HepG2 (cell line): ENCODE measurements around the gene C14orf93. TPM values are rescaled to one million over a fixed set of nuclear protein-coding genes. Genes with fewer than 3 reads are reported as not detected.

Experiments used
- ATAC-seq: fragments of 200-7000 bp; cut with Tn5 transposase; 3 replicates; pipeline ENCODE4 v1.9.1; 2020; ENCODE audit warnings: mild to moderate bottlenecking, moderate library complexity
- BruUV-seq: library from RNA; stranded (reverse); fragments of 400-500 nt; replicated peaks from 2 replicates; lab custom pipeline; 2021; lab: Mats Ljungman, UMichigan
- CTCF ChIA-PET: fragments of 300-600 bp; formaldehyde crosslinking; extraction: SDS; loops from one replicate; lab custom pipeline; 2021; ENCODE audit warnings: low total read pairs, inconsistent platforms, low intra/inter-chr PET ratio; lab: Yijun Ruan, JAX
- POLR2A ChIA-PET: fragments of 350-600 bp; sonication (Branson Sonifier 250); formaldehyde crosslinking; loops from one replicate; lab custom pipeline; 2020; ENCODE audit warnings: antibody characterized with exemption, inconsistent platforms; lab: Yijun Ruan, JAX
- DNase-seq: peaks from one replicate; pipeline ENCODE4 v3.0.0-alpha.2; 2015; ENCODE audit warnings: low spot score
- FAIRE-seq: peaks from 3 replicates; lab custom pipeline; 2011; peaks lifted over from hg19 to GRCh38; lab: Jason Lieb, UNC
- H2AFZ ChIP-seq: one replicate; pipeline ENCODE4 v1.6.1; 2011; ENCODE audit warnings: low read length, inconsistent platforms
- H3K27ac ChIP-seq: fragments of 300-600 bp; 3 replicates; pipeline ENCODE4 v1.8.0; 2011; ENCODE audit warnings: mixed run types, mild to moderate bottlenecking, mixed read lengths, low read length, inconsistent platforms; ENCODE audit not compliant: insufficient read depth; ENCODE audit errors: extremely low read length
- H3K27me3 ChIP-seq, 2 experiments: fragments of 200-600 bp in 1 of 2; 2 replicates in 1 of 2; 3 replicates in 1 of 2; pipeline versions ENCODE4 v1.6.0 to v1.8.0; 2011; ENCODE audit warnings: low read length in 2 of 2, mild to moderate bottlenecking in 2 of 2, moderate library complexity in 2 of 2, inconsistent platforms in 1 of 2; ENCODE audit not compliant: insufficient read depth in 2 of 2, control insufficient read depth in 1 of 2
- H3K36me3 ChIP-seq, 2 experiments: fragments of 200-600 bp in 1 of 2; replicated peaks in 1 of 2; 2 replicates in 1 of 2; 3 replicates in 1 of 2; pipeline versions ENCODE4 v1.5.1 to v1.8.0; 2011; ENCODE audit warnings: low read length in 2 of 2, inconsistent platforms in 1 of 2; ENCODE audit not compliant: insufficient read depth in 2 of 2, control insufficient read depth in 1 of 2
- H3K4me1 ChIP-seq: 2 replicates; pipeline ENCODE4 v1.5.1; 2012; ENCODE audit warnings: low read length, inconsistent platforms; ENCODE audit not compliant: insufficient read depth
- H3K4me2 ChIP-seq: 2 replicates; pipeline ENCODE4 v1.6.0; 2011; ENCODE audit warnings: low read depth, low read length, inconsistent platforms
- H3K4me3 ChIP-seq, 3 experiments: fragments of 200-600 bp in 1 of 3; sonication (generic), shearing (Covaris generic) in 1 of 3; replicated peaks in 1 of 3; 2 replicates each; pipeline ENCODE4 v1.5.1; 2011 to 2016; ENCODE audit warnings: low read length in 3 of 3, inconsistent platforms in 2 of 3, low read depth in 2 of 3, mild to moderate bottlenecking in 2 of 3, control low read depth in 1 of 3, mixed read lengths in 1 of 3; ENCODE audit not compliant: insufficient read depth in 1 of 3
- H3K79me2 ChIP-seq: one replicate; pipeline ENCODE4 v1.6.1; 2011; ENCODE audit warnings: low read length, inconsistent platforms; ENCODE audit not compliant: insufficient read depth
- H3K9ac ChIP-seq: 2 replicates; pipeline ENCODE4 v1.6.0; 2011; ENCODE audit warnings: mild to moderate bottlenecking, low read depth, low read length, inconsistent platforms; ENCODE audit not compliant: insufficient read depth
- H3K9me3 ChIP-seq: 2 replicates; pipeline ENCODE4 v1.5.1; 2012; ENCODE audit warnings: mild to moderate bottlenecking, low read length
- H4K20me1 ChIP-seq: 2 replicates; pipeline ENCODE4 v1.6.0; 2011; ENCODE audit warnings: inconsistent platforms, mild to moderate bottlenecking, low read length, moderate library complexity; ENCODE audit not compliant: insufficient read depth
- AKNA ChIP-seq: sonication (generic); formaldehyde crosslinking; IDR thresholded peaks from 2 replicates; pipeline ENCODE4 v1.4.0; 2020; ENCODE audit warnings: missing genetic modification reagents, borderline replicate concordance
- FOXA3 ChIP-seq: IDR thresholded peaks from 2 replicates; pipeline ENCODE4 v1.6.1; 2016; ENCODE audit warnings: missing genetic modification reagents, missing compliant biosample characterization
- IRF2 ChIP-seq: IDR thresholded peaks from 2 replicates; pipeline ENCODE4 v1.6.1; 2018; ENCODE audit warnings: missing genetic modification reagents, missing compliant biosample characterization
- KLF9 ChIP-seq: IDR thresholded peaks from 2 replicates; pipeline ENCODE4 v1.6.1; 2016; ENCODE audit warnings: low read depth
- MBD4 ChIP-seq: IDR thresholded peaks from 2 replicates; pipeline ENCODE4 v1.6.1; 2012; ENCODE audit warnings: low read length, inconsistent platforms, borderline replicate concordance
- NCOA5 ChIP-seq: sonication (generic); formaldehyde crosslinking; IDR thresholded peaks from 2 replicates; pipeline ENCODE4 v1.4.0; 2020; ENCODE audit warnings: missing genetic modification reagents
- NR1H2 ChIP-seq: sonication (generic); formaldehyde crosslinking; IDR thresholded peaks from 2 replicates; pipeline ENCODE4 v1.8.1; 2022; ENCODE audit warnings: low read depth, missing genetic modification reagents, borderline replicate concordance
- PBX2 ChIP-seq: IDR thresholded peaks from 2 replicates; pipeline ENCODE4 v1.6.1; 2016; ENCODE audit warnings: control low read depth
- SNAPC5 ChIP-seq: sonication (generic); formaldehyde crosslinking; IDR thresholded peaks from 2 replicates; pipeline ENCODE4 v1.8.1; 2023; ENCODE audit warnings: mild to moderate bottlenecking, missing genetic modification reagents, borderline replicate concordance
- STAG1 ChIP-seq: sonication (generic); formaldehyde crosslinking; IDR thresholded peaks from 2 replicates; pipeline ENCODE4 v1.4.0; 2020; ENCODE audit warnings: missing genetic modification reagents
- ZNF24 ChIP-seq: fragments of 450-650 bp; IDR thresholded peaks from 2 replicates; pipeline ENCODE4 v1.6.1; 2017; ENCODE audit warnings: antibody characterized with exemption, mild to moderate bottlenecking
- ZNF446 ChIP-seq: sonication (generic); formaldehyde crosslinking; IDR thresholded peaks from 2 replicates; pipeline ENCODE4 v1.5.0; 2020; ENCODE audit warnings: mild to moderate bottlenecking, missing genetic modification reagents
- ZSCAN12 ChIP-seq: sonication (generic); formaldehyde crosslinking; IDR thresholded peaks from 2 replicates; pipeline ENCODE4 v1.9.0; 2021; ENCODE audit warnings: mild to moderate bottlenecking, missing genetic modification reagents
- WGBS: methylation state at CpG from one replicate; pipeline ENCODE4 v1.1.6; 2017; ENCODE audit warnings: low lambda C conversion rate; 5-methylcytosine and 5-hydroxymethylcytosine counted together
- in situ Hi-C: cut with HindIII; loops from 2 replicates; pipeline ENCODE4 v1.10.0; 2017; ENCODE audit warnings: low pct_unique_long_range_greater_than_20kb; ENCODE audit not compliant: extremely low pct_ligation_motif_present
- intact Hi-C: fragments of 100-400 bp; cut with micrococcal nuclease; formaldehyde crosslinking; loops from one replicate; pipeline ENCODE4 v1.10.0; 2022; ENCODE audit not compliant: unreplicated experiment
- polyA plus RNA-seq, 8 experiments: library from polyadenylated mRNA; depleted of rRNA in 3 of 8; stranded (reverse) in 7 of 8; unstranded in 1 of 8; fragments of >200 nt; fragmentation: Illumina TruSeq in 4 of 8; extraction: Trizol in 4 of 8; gene quantifications; 2 replicates each; pipeline versions ENCODE4 v1.2.1 to v1.2.3, GENCODE V29; 2011 to 2016; ENCODE audit warnings: low read depth in 4 of 8, missing spikeins in 1 of 8, mixed read lengths in 1 of 8; ENCODE audit not compliant: insufficient read depth in 1 of 8
- total RNA-seq, 5 experiments: library from RNA; depleted of rRNA; stranded (reverse); fragments of >200 nt; fragmentation: Illumina TruSeq; extraction: Trizol; gene quantifications; 2 replicates each; pipeline ENCODE4 v1.2.3, GENCODE V29; 2016; ENCODE audit warnings: low read depth in 1 of 5
- TF ChIP-seq, protein P1 (sequence below): sonication (generic); formaldehyde crosslinking; IDR thresholded peaks from 2 replicates; pipeline ENCODE4 v1.8.1; 2023; ENCODE audit warnings: missing genetic modification reagents, inconsistent platforms, borderline replicate concordance

The C14orf93 gene
- total and polyA plus RNA-seq, 2 of the 13 experiments (the other 11 are each of a cell fraction or from before 2014, with no cell fraction given), result 11.4 to 22.5 TPM

DNA sequence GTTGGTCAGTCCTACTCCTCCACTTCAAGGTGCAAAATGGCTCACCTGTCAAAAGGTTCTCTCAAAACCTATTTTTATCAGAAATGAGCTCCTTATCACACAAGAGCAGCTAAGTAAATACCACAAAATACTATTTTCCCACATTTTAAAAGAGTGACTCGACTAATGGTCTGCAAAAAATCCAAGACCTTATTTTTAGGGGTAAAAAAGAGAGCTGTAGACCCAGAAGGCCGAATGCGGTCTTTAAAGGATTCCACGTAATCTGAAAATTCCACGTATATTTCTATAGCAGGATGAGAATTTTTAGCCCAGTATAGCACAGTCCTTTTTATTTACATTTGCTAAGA is 3.8 kb downstream of the C14orf93 start:
- Histone ChIP-seq H3K27ac (peak overlapping the region; percentile 86), H3K9ac (peak overlapping the region; percentile 82), H3K79me2 (peaks cover 2% of the 10 kb centered on the region), H3K4me1 (peaks cover 49% of the 10 kb centered on the region), H2AFZ (no peak overlapping the region), H3K4me3 (peak overlapping the region; percentile 68 to 82 (median 80)), H3K36me3 (no peaks in the 10 kb centered on the region), H4K20me1 (no peaks in the 10 kb centered on the region), H3K27me3 (no peaks in the 10 kb centered on the region; a peak in 1 of 5 replicates), H3K9me3 (no peaks in the 10 kb centered on the region), H3K4me2 (peak overlapping the region; percentile 86)
- POLR2A ChIA-PET, result interaction anchor here (0.6 to 4.1 kb wide), 45 partner anchors 10 to 1550 kb away, joined by 3 to 561 read pairs (median 9); partner anchors contain the start of genes ACIN1, AJUBA, BCL2L2 and C14orf119
- ATAC-seq, result no peak
- in situ Hi-C loops, result no loop called here
- intact Hi-C loops, result loop anchor here (1.0 to 5.0 kb wide), 3 partner anchors 19 to 409 kb away; partner anchors contain the start of genes ABHD4 and PSMB5
- no TSS peak for BruUV-seq
- no peak for DNase-seq
- WGBS, result 21% methylated on average over 5 of the region's 5 CpGs
- no peak for FAIRE-seq
- CTCF ChIA-PET, result interaction anchor here (2.8 kb wide), 1 partner anchor 23 kb away, joined by 8 read pairs; the partner anchor contains the start of gene AJUBA
- 0 out of 2 replicates have a peak, but pooled peaks have one; percentile 0 for TF ChIP-seq KLF9
- TF ChIP-seq SNAPC5 (CRISPR knock-in tag), result no peak
- peak; percentile 13; the same call in 1 of the 2 replicates for TF ChIP-seq STAG1 (CRISPR knock-in tag)
- peak; percentile 17; the same call in 1 of the 2 replicates for TF ChIP-seq FOXA3
- TF ChIP-seq ZNF446 (CRISPR knock-in tag), result no peak
- TF ChIP-seq ZNF24, result peak; percentile 9; the same call in 1 of the 2 replicates
- 0 out of 2 replicates have a peak, but pooled peaks have one; percentile 28 for TF ChIP-seq NCOA5 (CRISPR knock-in tag)
- no peak for TF ChIP-seq NR1H2 (CRISPR knock-in tag)
- 0 out of 2 replicates have a peak, but pooled peaks have one; percentile 57 for TF ChIP-seq AKNA (CRISPR knock-in tag)
- TF ChIP-seq ZSCAN12, result peak; percentile 90; the same call in 1 of the 2 replicates
- TF ChIP-seq, protein P1, sequence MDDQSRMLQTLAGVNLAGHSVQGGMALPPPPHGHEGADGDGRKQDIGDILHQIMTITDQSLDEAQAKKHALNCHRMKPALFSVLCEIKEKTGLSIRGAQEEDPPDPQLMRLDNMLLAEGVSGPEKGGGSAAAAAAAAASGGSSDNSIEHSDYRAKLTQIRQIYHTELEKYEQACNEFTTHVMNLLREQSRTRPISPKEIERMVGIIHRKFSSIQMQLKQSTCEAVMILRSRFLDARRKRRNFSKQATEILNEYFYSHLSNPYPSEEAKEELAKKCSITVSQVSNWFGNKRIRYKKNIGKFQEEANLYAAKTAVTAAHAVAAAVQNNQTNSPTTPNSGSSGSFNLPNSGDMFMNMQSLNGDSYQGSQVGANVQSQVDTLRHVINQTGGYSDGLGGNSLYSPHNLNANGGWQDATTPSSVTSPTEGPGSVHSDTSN (CRISPR knock-in tag), result 0 out of 2 replicates have a peak, but pooled peaks have one; percentile 66
- 0 out of 2 replicates have a peak, but pooled peaks have one; percentile 1 for TF ChIP-seq PBX2 (CRISPR knock-in tag)
- no peak for TF ChIP-seq IRF2 (CRISPR knock-in tag)
- 0 out of 2 replicates have a peak, but pooled peaks have one; percentile 68 for TF ChIP-seq MBD4
